Stimulated activated effector memory CD8-positive, alpha-beta T cell treated with anti-CD3 and anti-CD28 coated beads, Interleukin-12 subunit alpha, Interleukin-12 subunit beta, amount 100 ng/mL, for 72 hours (primary cell): Measurements from ENCODE around the gene CRTAP.
"Not testable (repeated sequence)": the region's sequence is repeated elsewhere in the genome, so short reads cannot be mapped to it uniquely, and the experiment has no call there.

ENCODE experiments used
- ATAC-seq: fragments of 150-1000 bp; cut with Tn5 transposase; 2 replicates; pipeline ENCODE4 v1.10.0; 2021
- DNase-seq, 2 donors: peaks; one replicate each; pipeline ENCODE4 v3.0.0; 2021 to 2022; ENCODE audit warnings: low spot score in 2 of 2
- H3K27ac Mint-ChIP-seq: one replicate; pipeline ENCODE4 v1.8.0; 2022; ENCODE audit warnings: mild to moderate bottlenecking, mixed read lengths
- H3K36me3 Mint-ChIP-seq: one replicate; pipeline ENCODE4 v1.8.0; 2022; ENCODE audit warnings: mild to moderate bottlenecking, mixed read lengths
- H3K4me1 Mint-ChIP-seq: one replicate; pipeline ENCODE4 v1.8.0; 2022; ENCODE audit warnings: mixed read lengths
- H3K4me3 Mint-ChIP-seq: one replicate; pipeline ENCODE4 v1.8.0; 2022; ENCODE audit warnings: mild to moderate bottlenecking, mixed read lengths
- H3K9me3 Mint-ChIP-seq: one replicate; pipeline ENCODE4 v1.8.0; 2022; ENCODE audit warnings: mixed read lengths

Gene CRTAP

DNA sequence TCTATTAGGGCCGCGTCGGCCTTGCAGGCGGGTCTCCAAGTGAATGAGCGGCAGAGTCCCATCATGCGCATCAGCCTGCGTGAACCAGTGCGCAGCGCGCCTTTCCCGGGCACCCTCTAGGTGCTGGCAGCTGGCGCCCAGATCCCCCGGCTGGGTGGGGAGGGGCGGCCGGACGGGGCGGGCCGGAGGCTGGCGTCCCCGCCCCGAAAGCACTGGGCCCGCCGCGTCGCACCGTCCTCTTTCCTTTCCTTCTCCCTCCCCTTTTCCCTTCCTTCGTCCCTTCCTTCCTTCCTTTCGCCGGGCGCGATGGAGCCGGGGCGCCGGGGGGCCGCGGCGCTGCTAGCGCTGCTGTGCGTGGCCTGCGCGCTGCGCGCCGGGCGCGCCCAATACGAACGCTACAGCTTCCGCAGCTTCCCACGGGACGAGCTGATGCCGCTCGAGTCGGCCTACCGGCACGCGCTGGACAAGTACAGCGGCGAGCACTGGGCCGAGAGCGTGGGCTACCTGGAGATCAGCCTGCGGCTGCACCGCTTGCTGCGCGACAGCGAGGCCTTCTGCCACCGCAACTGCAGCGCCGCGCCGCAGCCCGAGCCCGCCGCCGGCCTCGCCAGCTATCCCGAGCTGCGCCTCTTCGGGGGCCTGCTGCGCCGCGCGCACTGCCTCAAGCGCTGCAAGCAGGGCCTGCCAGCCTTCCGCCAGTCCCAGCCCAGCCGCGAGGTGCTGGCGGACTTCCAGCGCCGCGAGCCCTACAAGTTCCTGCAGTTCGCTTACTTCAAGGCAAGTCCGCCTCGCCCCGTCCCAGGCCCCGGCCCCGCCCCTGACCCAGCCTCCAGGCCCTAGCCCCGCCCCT is at the start of gene CRTAP:
Gene CRTAP, plus strand, starts transcription at position 243 of the 850 bp plus-strand sequence. Its CDS starts 64 bp downstream, at position 307.
- Mint-ChIP-seq H3K27ac (peak within 1 kb of the TSS; percentile 48), H3K4me1 (peaks cover 41% of the 10 kb centered on the region), H3K4me3 (peak within 1 kb of the TSS; percentile 76), H3K36me3 (no peaks in the 10 kb centered on the region), H3K9me3 (no peaks in the 10 kb centered on the region)
- peak; percentile 75 to 93 for DNase-seq
- ATAC-seq: peak; percentile 90

DNA sequence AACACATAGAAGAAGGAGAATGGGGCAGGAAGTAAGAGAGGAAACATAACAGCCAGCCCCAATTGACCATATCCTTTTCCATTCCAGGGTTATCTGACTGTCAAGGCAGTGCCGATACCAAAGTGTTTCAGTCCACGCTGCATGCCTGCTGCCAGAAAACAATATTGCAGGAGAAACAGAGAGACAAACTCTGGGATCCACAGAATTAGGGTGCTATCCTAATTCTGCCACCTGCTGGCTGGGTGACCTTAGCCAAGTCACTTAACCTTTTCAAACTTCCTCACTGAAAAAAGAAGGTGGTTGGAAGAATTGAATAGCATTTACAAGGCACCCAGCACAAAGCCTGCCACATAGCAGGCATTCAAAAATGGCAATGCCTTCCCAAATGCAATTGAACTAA is 48.9 kb upstream of the CRTAP start:
- peaks cover 82% of the 10 kb centered on the region for H3K36me3 Mint-ChIP-seq
- peak in 1 of 2 donors; percentile 55 for DNase-seq
- no peak for ATAC-seq
- H3K4me1 Mint-ChIP-seq: peaks cover 56% of the 10 kb centered on the region
- no peaks in the 10 kb centered on the region for H3K9me3 Mint-ChIP-seq
- no peak overlapping the region for H3K27ac Mint-ChIP-seq
- no peak overlapping the region for H3K4me3 Mint-ChIP-seq

DNA sequence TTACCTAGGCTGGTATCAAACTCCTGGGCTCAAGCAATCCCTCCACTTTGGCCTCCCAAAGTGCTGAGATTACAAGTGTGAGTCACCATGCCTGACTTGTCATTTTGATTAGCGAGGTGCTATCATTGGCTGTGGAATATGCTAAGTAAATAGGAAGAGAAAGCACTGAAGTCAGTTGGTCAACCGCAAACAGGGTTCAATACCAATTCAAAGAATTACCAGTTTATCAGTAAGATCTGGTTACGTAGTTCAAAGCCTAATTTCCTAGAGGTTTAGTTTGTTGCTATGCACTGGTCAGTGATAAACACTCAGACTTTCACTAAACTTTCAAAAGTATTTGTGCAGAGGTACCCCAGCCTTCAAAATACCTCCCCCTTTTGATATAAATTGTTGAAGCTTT is 46.3 kb upstream of the CRTAP start:
- Mint-ChIP-seq H3K4me1 (peaks cover 47% of the 10 kb centered on the region), H3K4me3 (no peak overlapping the region), H3K27ac (peak overlapping the region; percentile 35), H3K36me3 (peaks cover 85% of the 10 kb centered on the region), H3K9me3 (no peaks in the 10 kb centered on the region)
- DNase-seq (peak in 1 of 2 donors; percentile 43), ATAC-seq (peak; percentile 71)

DNA sequence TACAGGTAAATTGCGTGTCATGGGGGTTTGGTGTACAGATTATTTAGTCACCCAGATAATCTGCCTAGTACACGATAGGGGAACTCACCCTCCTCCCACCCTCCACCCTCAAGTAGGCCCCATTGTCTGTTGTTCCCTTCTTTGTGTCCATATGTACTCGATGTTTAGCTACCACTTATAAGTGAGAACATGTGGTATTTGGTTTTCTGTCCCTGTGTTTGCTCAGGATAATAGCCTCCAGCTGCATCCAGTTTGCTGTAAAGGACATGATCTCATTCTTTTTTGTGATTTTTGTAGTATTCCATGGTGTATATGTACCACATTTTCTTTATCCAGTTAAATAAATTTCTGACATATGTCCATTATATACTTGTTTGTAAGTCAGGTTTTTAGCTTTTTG is 44.0 kb upstream of the CRTAP start:
- Mint-ChIP-seq H3K36me3 (peaks cover 68% of the 10 kb centered on the region), H3K4me1 (peaks cover 40% of the 10 kb centered on the region)
- H3K9me3 Mint-ChIP-seq, H3K27ac Mint-ChIP-seq, H3K4me3 Mint-ChIP-seq, ATAC-seq, DNase-seq: not testable (repeated sequence)

DNA sequence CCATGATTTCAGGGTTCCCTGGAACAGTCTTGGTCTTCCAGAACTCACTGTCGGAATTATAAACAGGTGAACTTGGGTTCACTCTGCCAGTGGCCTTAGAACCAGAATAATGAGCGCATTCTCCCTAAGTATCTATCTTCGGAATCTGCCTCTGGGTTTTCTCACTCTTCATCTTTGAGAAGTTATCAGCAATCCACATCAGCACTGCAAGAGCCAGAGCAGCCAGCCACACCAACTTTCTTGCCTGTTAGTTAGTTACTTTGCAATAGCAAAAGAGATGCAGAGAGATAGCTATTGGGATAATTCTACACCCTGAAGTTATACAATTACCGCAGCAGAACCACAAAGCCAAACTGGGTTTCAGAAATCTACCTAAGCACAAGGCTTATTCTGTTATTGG is 42.6 kb upstream of the CRTAP start:
- no peak for DNase-seq
- no peaks in the 10 kb centered on the region for H3K9me3 Mint-ChIP-seq
- H3K4me1 Mint-ChIP-seq: peaks cover 38% of the 10 kb centered on the region
- H3K27ac Mint-ChIP-seq: no peak overlapping the region
- ATAC-seq: no peak
- H3K36me3 Mint-ChIP-seq: peaks cover 72% of the 10 kb centered on the region
- H3K4me3 Mint-ChIP-seq: no peak overlapping the region

DNA sequence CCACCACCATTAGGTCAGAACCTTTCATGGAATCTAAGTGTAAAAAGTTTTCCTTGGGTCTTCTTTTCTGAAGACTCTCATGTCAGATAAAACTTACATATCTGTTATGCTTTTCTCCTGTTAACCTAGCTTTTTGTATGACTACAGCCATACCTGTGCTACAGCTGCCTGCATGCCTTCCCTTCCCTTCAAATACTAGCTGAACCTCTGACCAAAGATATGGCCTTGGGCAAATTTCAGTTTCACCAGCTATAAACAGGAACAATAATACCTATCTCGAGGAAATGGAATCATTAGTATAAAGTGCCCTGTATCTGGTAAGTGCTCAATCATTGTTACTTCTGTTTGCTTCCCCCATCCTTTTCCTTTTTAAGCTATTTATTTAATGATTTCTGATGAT is 41.9 kb upstream of the CRTAP start:
- no peaks in the 10 kb centered on the region for H3K9me3 Mint-ChIP-seq
- no peak for ATAC-seq
- no peak for DNase-seq
- H3K27ac Mint-ChIP-seq: peak overlapping the region; percentile 50
- H3K4me1 Mint-ChIP-seq: peaks cover 39% of the 10 kb centered on the region
- peaks cover 69% of the 10 kb centered on the region for H3K36me3 Mint-ChIP-seq
- no peak overlapping the region for H3K4me3 Mint-ChIP-seq

DNA sequence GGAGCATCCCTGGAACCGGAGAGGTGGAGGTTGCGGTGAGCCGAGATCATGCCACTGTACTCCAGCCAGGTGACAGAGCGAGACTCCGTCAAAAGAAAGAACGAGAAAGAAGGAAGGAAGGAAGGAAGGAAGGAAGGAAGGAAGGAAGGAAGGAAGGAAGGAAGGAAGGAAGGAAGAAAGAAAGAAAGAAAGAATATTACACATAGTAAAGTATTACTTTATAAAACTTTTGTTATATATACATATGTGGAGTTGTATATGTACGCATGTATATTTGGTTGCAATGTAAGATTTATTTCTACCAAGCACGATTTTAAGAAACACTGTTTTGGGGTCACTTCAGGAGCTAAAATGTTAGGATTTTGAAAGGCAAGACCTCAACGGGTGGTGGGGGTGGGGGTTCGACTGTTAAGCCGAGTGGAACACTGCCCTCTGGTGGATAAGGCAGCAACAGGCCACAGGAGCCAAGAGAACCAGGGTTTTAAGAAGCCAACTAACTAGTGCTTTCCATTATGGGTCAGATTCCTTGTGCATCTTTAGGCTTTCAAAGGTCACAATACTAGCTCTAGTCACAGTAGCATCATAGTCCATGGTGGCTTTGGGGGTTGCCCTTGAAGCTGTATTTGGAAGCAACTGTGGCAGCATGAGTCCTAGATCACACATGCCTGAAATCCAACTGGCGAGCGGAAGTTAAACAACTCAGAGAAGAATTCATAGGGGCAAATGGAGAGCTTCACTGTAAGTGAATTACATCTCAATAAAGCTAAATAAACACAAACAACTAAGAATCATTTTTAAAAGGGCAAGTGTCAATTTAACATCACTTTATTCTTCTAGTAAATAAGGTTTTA is 39.4 kb upstream of the CRTAP start:
- Mint-ChIP-seq H3K27ac (peak overlapping the region; percentile 30), H3K4me3 (no peak overlapping the region), H3K36me3 (peaks cover 45% of the 10 kb centered on the region), H3K9me3 (no peaks in the 10 kb centered on the region), H3K4me1 (peaks cover 38% of the 10 kb centered on the region)
- ATAC-seq: peak; percentile 74
- peak; percentile 42 to 72 for DNase-seq

DNA sequence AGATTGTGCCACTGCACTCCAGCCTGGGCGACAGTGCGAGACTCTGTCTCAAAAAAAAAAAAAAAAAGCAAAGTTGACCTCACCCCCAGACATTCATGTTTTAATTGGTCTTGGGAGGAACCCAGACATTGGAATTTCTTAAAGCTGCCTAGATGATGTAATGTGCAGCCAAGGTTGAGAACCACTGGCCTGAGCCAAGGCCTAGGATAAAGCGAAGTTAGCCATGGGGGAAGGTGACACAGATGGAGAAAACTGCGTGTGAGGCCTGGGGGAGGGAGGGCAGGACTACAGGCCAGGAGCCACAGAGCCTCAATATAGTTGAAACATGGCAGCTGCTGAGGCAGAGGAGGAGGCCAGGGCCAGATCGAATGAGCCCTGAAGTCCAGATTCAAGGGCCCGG is 37.8 kb upstream of the CRTAP start:
- H3K4me3 Mint-ChIP-seq: no peak overlapping the region
- no peaks in the 10 kb centered on the region for H3K9me3 Mint-ChIP-seq
- peaks cover 43% of the 10 kb centered on the region for H3K4me1 Mint-ChIP-seq
- peak overlapping the region; percentile 4 for H3K27ac Mint-ChIP-seq
- DNase-seq (no peak), ATAC-seq (no peak)
- peaks cover 31% of the 10 kb centered on the region for H3K36me3 Mint-ChIP-seq

DNA sequence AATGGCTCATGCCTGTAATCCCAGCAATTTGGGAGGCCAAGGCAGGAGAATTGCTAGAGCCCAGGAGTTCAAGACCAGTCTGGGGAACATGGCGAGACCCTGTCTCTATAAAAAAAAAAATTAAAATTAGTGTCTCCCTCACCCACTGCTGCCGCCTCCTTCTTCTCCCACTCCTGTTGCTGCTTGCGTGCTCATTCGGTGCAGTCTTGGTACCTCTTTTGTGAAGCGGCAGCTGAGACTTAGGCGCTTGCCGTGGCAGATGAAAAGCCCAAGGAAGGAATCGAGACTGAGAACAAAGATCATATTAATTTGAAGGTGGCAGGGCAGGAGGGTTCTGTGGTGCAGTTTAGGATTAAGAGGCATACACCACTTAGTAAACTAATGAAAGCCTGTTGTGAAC is 36.9 kb upstream of the CRTAP start:
- H3K36me3 Mint-ChIP-seq: peaks cover 21% of the 10 kb centered on the region
- H3K9me3 Mint-ChIP-seq: no peaks in the 10 kb centered on the region
- no peak for ATAC-seq
- H3K27ac Mint-ChIP-seq: peak overlapping the region; percentile 4
- no peak for DNase-seq
- no peak overlapping the region for H3K4me3 Mint-ChIP-seq
- peaks cover 43% of the 10 kb centered on the region for H3K4me1 Mint-ChIP-seq

DNA sequence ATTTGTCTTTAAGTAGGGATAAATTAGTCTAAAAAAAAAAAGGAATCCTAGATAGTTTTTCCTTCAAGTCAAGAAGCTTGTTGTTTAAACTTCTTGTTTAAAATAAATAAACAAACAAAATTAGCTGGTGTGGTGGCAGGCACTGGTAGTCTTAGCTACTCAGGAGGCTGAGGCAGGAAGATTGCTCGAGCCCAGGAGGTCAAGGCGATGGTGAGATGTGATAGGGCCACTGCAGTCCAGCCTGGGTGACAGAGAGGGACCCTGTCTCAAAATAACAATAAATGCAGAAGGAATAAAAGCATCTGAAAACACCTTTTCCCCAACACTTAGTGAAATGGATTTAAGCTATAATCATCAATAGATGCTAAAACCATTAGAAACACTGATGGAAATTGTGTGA is 35.8 kb upstream of the CRTAP start:
- peaks cover 18% of the 10 kb centered on the region for H3K36me3 Mint-ChIP-seq
- H3K27ac Mint-ChIP-seq: no peak overlapping the region
- H3K9me3 Mint-ChIP-seq: no peaks in the 10 kb centered on the region
- H3K4me1 Mint-ChIP-seq: peaks cover 41% of the 10 kb centered on the region
- no peak for ATAC-seq
- H3K4me3 Mint-ChIP-seq: no peak overlapping the region
- DNase-seq: no peak

DNA sequence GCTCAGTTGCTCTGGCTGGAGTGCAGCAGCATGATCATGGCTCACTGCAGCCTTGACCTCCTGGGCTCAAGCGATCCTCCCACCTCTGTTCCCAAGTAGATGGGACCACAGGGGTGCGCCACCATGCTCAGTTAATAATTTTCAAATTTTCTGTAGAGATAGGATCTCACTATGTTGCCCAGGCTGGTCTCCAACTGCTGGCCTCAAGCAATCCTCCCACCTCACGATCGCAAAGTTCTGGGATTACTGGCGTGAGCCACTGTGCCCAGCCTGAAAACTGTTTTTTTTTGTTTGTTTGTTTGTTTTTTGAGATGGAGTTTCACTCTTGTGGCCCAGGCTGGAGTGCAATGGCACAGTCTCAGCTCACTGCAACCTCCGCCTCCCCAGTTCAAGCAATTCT is 34.0 kb upstream of the CRTAP start:
- Mint-ChIP-seq H3K4me1 (peaks cover 36% of the 10 kb centered on the region), H3K36me3 (peaks cover 32% of the 10 kb centered on the region)
- H3K4me3 Mint-ChIP-seq, ATAC-seq, H3K27ac Mint-ChIP-seq, H3K9me3 Mint-ChIP-seq, DNase-seq: not testable (repeated sequence)

DNA sequence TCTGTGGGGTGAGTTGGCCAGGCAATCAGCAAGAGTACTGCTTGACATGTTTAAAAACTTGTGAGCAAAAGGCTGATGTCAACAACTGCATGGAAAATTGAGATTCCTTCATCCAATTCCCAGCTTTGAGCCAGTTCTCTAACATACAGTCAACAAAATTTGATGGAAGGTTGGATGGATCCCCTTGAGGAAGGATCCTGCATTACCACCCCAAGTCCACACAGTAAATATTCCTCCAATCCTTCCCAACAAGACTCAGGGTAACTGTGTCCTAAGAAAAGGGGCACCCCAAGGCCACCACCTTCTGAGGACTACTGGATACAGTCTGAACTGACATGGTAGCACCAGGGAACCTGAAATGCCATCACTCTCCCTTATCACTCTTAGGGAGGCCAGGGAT is 32.0 kb upstream of the CRTAP start:
- Mint-ChIP-seq H3K4me1 (peaks cover 45% of the 10 kb centered on the region), H3K9me3 (no peaks in the 10 kb centered on the region), H3K4me3 (no peak overlapping the region), H3K36me3 (peaks cover 30% of the 10 kb centered on the region), H3K27ac (no peak overlapping the region)
- DNase-seq (no peak), ATAC-seq (no peak)

DNA sequence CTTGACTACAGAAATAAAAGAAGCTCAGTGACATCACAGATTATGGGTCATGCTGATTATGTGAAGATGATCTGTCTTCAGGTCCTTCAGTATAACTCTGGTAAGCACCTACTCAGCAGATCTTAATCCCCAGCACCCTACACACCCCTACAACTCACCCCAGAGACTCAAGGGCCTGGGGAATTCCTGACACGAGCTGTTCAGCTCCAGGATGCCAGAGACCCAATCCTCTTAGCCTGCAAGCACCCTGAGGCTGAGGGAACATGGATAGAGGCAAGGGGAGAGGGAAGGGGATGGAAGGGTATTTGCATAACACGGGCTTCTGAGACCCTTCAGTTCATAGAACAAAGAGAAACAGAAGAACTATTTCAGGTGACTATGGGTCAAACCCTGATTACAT is 29.9 kb upstream of the CRTAP start:
- H3K9me3 Mint-ChIP-seq: no peaks in the 10 kb centered on the region
- DNase-seq (no peak), ATAC-seq (no peak)
- peaks cover 38% of the 10 kb centered on the region for H3K36me3 Mint-ChIP-seq
- H3K4me1 Mint-ChIP-seq: peaks cover 52% of the 10 kb centered on the region
- no peak overlapping the region for H3K4me3 Mint-ChIP-seq
- no peak overlapping the region for H3K27ac Mint-ChIP-seq

DNA sequence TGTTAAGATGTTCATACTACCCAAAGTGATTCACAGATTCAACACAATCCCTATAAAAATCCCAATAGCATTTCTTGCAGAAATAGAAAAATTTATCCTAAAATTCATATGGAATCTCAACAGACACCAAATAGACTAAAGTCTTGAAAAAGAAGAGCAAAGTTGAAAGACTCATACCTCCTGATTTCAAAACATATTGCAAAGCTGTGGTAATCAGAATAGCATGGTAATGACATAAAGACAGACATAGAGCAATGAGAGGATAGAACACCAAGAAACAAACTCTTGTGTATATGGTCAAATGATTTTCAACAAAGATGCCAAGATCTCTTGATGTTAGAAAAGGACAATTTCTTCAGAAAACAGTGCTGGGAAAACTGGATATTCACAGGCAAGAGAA is 25.1 kb upstream of the CRTAP start:
- ATAC-seq (no peak), DNase-seq (no peak)
- no peak overlapping the region for H3K27ac Mint-ChIP-seq
- H3K4me1 Mint-ChIP-seq: peaks cover 81% of the 10 kb centered on the region
- no peaks in the 10 kb centered on the region for H3K9me3 Mint-ChIP-seq
- peaks cover 65% of the 10 kb centered on the region for H3K36me3 Mint-ChIP-seq
- no peak overlapping the region for H3K4me3 Mint-ChIP-seq

DNA sequence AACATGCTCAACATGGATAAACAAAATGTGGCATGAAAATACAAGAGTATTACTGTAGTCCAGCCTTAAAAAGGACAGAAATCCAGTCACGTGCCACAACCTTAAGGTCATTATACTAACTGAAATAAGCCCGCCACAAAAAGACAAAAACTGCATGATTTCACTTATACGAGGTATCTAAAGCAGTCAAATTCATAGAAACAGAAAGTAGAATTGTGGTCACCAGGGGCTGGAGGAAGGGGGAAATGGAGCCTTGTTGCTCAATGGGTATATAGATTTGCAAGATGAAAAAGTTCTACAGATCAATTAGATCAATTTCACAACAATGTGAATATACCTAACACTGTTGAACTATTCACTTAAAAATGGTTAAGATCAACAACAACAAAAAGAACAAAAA is 24.3 kb upstream of the CRTAP start:
- H3K9me3 Mint-ChIP-seq: no peaks in the 10 kb centered on the region
- H3K4me3 Mint-ChIP-seq: no peak overlapping the region
- H3K4me1 Mint-ChIP-seq: peaks cover 81% of the 10 kb centered on the region
- ATAC-seq (peak; percentile 56), DNase-seq (no peak)
- H3K36me3 Mint-ChIP-seq: peaks cover 61% of the 10 kb centered on the region
- no peak overlapping the region for H3K27ac Mint-ChIP-seq

DNA sequence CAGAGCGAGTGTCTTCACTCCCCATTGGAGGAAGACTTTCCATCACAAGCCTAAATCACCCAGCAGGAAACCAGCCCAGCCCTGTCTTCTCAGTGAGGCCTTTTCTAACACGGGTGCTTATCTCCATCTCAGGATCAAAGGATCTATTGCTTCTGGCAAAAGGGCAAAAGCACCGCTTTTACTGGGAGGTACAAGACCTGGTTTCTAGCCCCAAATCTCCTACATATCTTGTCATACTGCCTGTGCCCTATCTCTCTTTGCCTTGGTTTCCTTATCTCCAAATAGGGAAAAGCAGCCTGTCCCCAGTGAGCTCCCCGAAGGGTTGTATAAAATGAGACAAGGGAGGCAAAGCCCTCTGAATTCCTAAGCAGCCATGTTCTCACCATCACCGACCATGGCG is 22.1 kb upstream of the CRTAP start:
- Mint-ChIP-seq H3K36me3 (peaks cover 46% of the 10 kb centered on the region), H3K9me3 (no peaks in the 10 kb centered on the region), H3K27ac (peak overlapping the region; percentile 82), H3K4me1 (peaks cover 83% of the 10 kb centered on the region), H3K4me3 (no peak overlapping the region)
- no peak for ATAC-seq
- DNase-seq: no peak
